ENCODE measurements around the gene OSGEPL1.
"Not testable (repeated sequence)": the region's sequence is repeated elsewhere in the genome, so short reads cannot be mapped to it uniquely, and the experiment has no call there.

OSGEPL1 gene

GRCh38 chr2:189791338-189792042 is 28.9 kb upstream of the OSGEPL1 start:
- no peak for FAIRE-seq
- no peak for DNase-seq (ENCODE audit: insufficient read length, low spot score)

DNA sequence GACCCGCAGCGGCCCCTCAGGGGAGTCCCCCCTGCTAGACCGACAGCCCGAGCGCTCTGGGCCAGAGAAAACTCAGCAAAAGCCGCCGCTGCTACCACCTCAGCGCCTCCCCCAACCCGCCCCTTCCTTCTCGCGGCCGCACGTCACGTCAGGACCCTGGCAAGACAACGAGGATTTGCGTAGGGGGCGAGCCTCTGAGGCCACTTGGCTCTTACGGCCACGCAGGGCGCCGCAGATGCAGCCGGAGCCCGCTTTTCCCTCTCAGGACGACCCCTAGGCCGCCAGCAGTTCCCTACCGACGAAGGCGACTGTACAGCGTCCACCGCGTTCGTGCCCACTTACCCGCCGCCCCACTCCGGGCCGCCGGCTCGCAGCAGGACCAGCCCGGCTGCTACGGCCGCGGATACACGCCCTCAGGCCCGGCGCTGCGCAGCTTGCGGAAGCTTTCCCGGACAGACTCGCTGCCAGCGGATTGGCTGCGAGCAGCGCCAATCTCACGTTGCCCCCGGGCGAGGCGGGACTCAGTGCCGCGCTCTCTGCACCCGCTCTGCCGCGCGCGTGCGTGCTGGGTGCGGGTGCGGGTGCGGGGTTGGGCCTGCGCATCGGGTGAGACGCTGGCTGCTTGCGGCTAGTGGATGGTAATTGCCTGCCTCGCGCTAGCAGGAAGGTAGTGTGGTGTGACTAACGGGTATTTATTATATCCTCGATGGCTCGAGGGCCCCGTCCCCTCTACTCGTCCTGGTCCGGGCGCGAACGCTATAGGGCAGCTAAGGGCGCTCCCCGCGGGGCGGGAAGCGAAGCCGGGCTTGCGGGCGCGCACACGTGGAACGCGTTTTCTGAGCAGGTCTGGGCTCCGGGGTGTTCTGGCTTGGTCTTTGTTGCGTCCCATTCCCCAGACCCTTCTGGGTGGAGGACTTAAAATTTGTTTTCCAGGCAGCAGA is 21.6 kb upstream of the OSGEPL1 start, which contains the start of the genes ORMDL1 and PMS1:
ORMDL1 (minus strand) TSS at position 413 of the 941 bp plus-strand sequence. CDS start 1,744 bp downstream, outside the sequence.
PMS1 (plus strand) TSS at position 524 of the 941 bp plus-strand sequence. CDS start 7,360 bp downstream, outside the sequence.
- TF ChIP-seq POU2F2 (IDR thresholded peaks at IDR 0.05; ENCODE audit: low read depth, low read length) (peak; percentile 55; the same call in 1 of the 2 replicates), SPI1 (IDR thresholded peaks at IDR 0.05; ENCODE audit: low read depth, low read length) (no peak), POLR2AphosphoS5 (IDR thresholded peaks at IDR 0.05; ENCODE audit: low read depth, low read length) (peak; percentile 97), TAF1 (IDR thresholded peaks at IDR 0.05; ENCODE audit: low read depth, low read length) (peak; percentile 77; the same call in 1 of the 2 replicates), PAX5 (IDR thresholded peaks at IDR 0.05; ENCODE audit: insufficient read depth, low read length, severe bottlenecking) (peak; percentile 10), POLR2A (IDR thresholded peaks at IDR 0.05; ENCODE audit: low read depth, low read length) (peak; percentile 95)
- peak; percentile 77 for DNase-seq (ENCODE audit: insufficient read length, low spot score)
- peak; percentile 100 for FAIRE-seq

More at GRCh38 chr2:189791338-189792042, 28.9 kb upstream of the OSGEPL1 start:
- TF ChIP-seq POLR2AphosphoS5 (IDR thresholded peaks at IDR 0.05; ENCODE audit: low read depth, low read length) (no peak), POU2F2 (IDR thresholded peaks at IDR 0.05; ENCODE audit: low read depth, low read length) (no peak), POLR2A (IDR thresholded peaks at IDR 0.05; ENCODE audit: low read depth, low read length) (no peak), PAX5 (IDR thresholded peaks at IDR 0.05; ENCODE audit: insufficient read depth, low read length, severe bottlenecking) (no peak), SPI1 (IDR thresholded peaks at IDR 0.05; ENCODE audit: low read depth, low read length) (no peak), TAF1 (IDR thresholded peaks at IDR 0.05; ENCODE audit: low read depth, low read length) (no peak)

DNA sequence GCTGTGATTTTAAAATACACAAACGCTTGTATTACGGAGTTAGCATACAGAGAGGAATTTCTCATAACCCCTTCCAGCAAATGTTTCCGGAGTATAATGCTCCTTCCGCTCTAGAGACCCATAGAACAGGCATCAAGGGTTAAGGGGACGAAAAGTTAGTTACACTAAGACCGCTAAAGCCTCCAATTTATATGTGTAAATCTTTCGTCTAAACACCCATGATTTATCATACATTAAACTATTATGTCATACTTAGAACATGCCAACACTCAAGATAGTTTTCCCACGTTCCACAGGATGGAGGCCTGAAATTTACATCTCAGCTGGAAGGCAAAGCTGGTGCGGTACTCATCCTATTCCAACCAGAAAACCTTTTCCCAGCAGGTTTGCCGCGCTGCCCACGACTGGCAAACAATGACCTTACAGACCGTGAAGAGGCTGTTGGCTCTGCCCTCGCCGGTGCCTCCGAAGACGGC is 20.9 kb upstream of the OSGEPL1 start:
- no peak for DNase-seq (ENCODE audit: insufficient read length, low spot score)
- no peak for FAIRE-seq
- TF ChIP-seq POU2F2 (IDR thresholded peaks at IDR 0.05; ENCODE audit: low read depth, low read length), result no peak
- TF ChIP-seq POLR2A (IDR thresholded peaks at IDR 0.05; ENCODE audit: low read depth, low read length), result no peak
- TF ChIP-seq POLR2AphosphoS5 (IDR thresholded peaks at IDR 0.05; ENCODE audit: low read depth, low read length), result no peak
- no peak for TF ChIP-seq TAF1 (IDR thresholded peaks at IDR 0.05; ENCODE audit: low read depth, low read length)
- TF ChIP-seq PAX5 (IDR thresholded peaks at IDR 0.05; ENCODE audit: insufficient read depth, low read length, severe bottlenecking), result no peak
- no peak for TF ChIP-seq SPI1 (IDR thresholded peaks at IDR 0.05; ENCODE audit: low read depth, low read length)

DNA sequence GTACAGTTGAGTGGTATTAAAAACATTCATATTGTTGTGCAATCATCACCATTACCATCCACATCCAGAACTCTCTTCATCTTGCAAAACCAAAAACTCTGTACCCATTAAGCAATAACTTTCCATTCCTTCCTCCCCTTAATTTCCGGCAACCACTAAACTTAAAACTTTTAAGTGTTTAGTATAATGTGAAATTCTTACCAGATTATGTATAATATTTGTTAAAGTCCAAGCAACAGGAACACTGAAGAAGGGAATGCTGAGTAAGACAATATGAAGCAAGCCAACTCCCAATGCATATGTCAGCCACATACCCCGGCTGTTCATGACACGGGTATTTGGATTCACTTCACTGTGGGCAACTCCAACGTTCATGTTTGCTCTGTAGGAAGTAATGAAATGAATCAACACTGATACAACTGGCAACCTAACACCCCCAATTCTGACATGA is 19.7 kb upstream of the OSGEPL1 start:
- DNase-seq (ENCODE audit: insufficient read length, low spot score) (no peak), FAIRE-seq (peak; percentile 16)
- TF ChIP-seq POLR2AphosphoS5 (IDR thresholded peaks at IDR 0.05; ENCODE audit: low read depth, low read length), result no peak
- no peak for TF ChIP-seq PAX5 (IDR thresholded peaks at IDR 0.05; ENCODE audit: insufficient read depth, low read length, severe bottlenecking)
- TF ChIP-seq POLR2A (IDR thresholded peaks at IDR 0.05; ENCODE audit: low read depth, low read length), result no peak
- TF ChIP-seq POU2F2 (IDR thresholded peaks at IDR 0.05; ENCODE audit: low read depth, low read length), result no peak

GRCh38 chr2:189772212-189772611 is 9.6 kb upstream of the OSGEPL1 start:
- no peak for FAIRE-seq
- no peak for TF ChIP-seq POU2F2 (IDR thresholded peaks at IDR 0.05; ENCODE audit: low read depth, low read length)
- TF ChIP-seq POLR2A (IDR thresholded peaks at IDR 0.05; ENCODE audit: low read depth, low read length), result no peak
- TF ChIP-seq POLR2AphosphoS5 (IDR thresholded peaks at IDR 0.05; ENCODE audit: low read depth, low read length), result no peak
- no peak for TF ChIP-seq PAX5 (IDR thresholded peaks at IDR 0.05; ENCODE audit: insufficient read depth, low read length, severe bottlenecking)
- no peak for TF ChIP-seq SPI1 (IDR thresholded peaks at IDR 0.05; ENCODE audit: low read depth, low read length)
- no peak for TF ChIP-seq TAF1 (IDR thresholded peaks at IDR 0.05; ENCODE audit: low read depth, low read length)
- DNase-seq (ENCODE audit: insufficient read length, low spot score), result no peak

DNA sequence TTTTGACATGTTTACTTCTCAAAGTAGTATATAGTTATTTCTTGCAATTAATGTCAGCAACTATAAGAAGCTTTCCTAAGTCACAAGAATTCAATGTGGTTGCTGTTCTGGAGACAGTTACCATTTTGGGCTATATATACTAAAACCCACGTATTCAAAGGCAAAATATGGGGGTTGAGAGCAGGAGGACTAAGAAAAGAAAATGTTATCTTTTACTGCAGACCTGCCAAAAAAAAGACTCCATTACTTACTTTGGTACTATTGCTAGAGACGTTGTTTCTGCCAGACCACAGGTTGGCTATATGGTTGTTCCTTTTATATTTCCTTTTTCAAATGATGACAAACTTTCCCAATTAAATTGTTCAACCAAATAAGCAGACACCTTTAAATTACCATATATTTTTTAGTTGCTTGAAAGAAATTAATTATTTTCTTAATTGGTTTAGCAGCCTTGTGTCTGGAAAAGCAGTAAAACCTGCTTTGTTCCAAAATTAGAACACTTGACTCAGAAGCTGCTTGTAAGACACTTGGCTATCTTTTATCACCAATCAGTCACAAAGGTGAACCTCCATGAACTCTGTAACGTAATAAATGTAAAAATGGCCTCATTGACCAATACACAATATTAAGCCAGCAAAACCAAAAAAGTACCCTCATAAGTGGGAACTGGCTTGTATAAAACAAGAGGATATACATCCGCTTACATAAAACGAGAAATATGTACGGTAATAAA is 8.2 kb upstream of the OSGEPL1 start:
- DNase-seq (ENCODE audit: insufficient read length, low spot score) (no peak), FAIRE-seq (no peak)
- TF ChIP-seq PAX5 (IDR thresholded peaks at IDR 0.05; ENCODE audit: insufficient read depth, low read length, severe bottlenecking), result no peak
- no peak for TF ChIP-seq POLR2AphosphoS5 (IDR thresholded peaks at IDR 0.05; ENCODE audit: low read depth, low read length)
- TF ChIP-seq SPI1 (IDR thresholded peaks at IDR 0.05; ENCODE audit: low read depth, low read length), result no peak
- TF ChIP-seq TAF1 (IDR thresholded peaks at IDR 0.05; ENCODE audit: low read depth, low read length), result no peak
- no peak for TF ChIP-seq POLR2A (IDR thresholded peaks at IDR 0.05; ENCODE audit: low read depth, low read length)

DNA sequence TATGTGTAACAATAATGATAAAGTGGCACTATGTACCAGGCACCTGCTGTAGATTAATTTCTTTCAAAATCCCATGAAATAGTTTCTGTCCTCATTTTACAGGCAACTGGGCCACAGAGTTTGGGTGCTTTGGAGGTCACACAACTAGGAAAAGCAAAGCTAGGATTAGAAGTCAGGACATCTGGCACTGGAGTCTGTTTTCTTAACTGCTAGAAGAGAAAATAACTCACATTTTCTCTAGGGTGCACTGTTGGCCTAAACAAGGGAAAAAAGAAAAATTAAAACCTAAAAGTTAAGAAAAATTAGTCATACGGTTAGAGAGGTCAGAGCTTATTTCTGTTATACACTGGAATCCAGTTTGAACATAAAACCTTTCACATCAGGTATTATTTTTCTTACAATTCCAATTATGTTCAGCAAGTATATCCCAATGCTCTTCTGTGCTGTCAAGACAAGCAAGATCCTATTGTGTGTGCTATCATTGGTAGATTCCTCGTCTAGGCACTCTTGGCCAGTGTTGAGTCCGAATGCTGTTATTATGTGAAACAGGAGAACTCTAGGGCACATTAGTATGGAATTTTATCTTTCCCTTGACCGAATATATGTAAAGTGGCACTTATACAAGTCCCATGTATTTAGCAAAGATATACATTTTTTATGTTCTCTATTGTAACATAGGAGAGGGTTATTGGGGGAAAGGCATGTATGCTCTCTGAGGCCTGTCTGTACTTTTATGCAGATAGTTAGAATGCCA is 1.5 kb upstream of the OSGEPL1 start:
- no peak for DNase-seq (ENCODE audit: insufficient read length, low spot score)
- FAIRE-seq, result peak; percentile 5

DNA sequence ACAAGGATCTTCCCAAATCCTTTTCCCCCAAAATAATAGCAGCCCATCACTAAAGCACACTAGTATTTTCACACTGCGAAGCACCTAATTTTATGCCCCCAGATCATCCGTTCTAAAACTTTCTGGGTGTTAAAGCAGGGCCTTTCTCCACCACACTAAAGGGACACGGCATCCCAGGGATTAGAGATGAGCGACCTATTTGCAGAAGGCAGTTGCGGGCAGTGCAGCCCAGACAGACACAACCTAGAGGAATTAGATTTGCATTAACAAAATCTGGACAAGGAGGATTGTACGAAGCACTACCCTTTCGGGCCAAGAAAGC is 402 bp downstream of the OSGEPL1 start:
- no peak for FAIRE-seq
- DNase-seq (ENCODE audit: insufficient read length, low spot score), result no peak
- TF ChIP-seq POU2F2 (IDR thresholded peaks at IDR 0.05; ENCODE audit: low read depth, low read length), result no peak
- no peak for TF ChIP-seq PAX5 (IDR thresholded peaks at IDR 0.05; ENCODE audit: insufficient read depth, low read length, severe bottlenecking)
- TF ChIP-seq TAF1 (IDR thresholded peaks at IDR 0.05; ENCODE audit: low read depth, low read length), result no peak
- TF ChIP-seq POLR2AphosphoS5 (IDR thresholded peaks at IDR 0.05; ENCODE audit: low read depth, low read length), result no peak
- no peak for TF ChIP-seq POLR2A (IDR thresholded peaks at IDR 0.05; ENCODE audit: low read depth, low read length)
- TF ChIP-seq SPI1 (IDR thresholded peaks at IDR 0.05; ENCODE audit: low read depth, low read length), result no peak

More for the DNA sequence above, 1.5 kb upstream of the OSGEPL1 start:
- TF ChIP-seq PAX5 (IDR thresholded peaks at IDR 0.05; ENCODE audit: insufficient read depth, low read length, severe bottlenecking) (no peak), POLR2AphosphoS5 (IDR thresholded peaks at IDR 0.05; ENCODE audit: low read depth, low read length) (no peak), POU2F2 (IDR thresholded peaks at IDR 0.05; ENCODE audit: low read depth, low read length) (no peak), TAF1 (IDR thresholded peaks at IDR 0.05; ENCODE audit: low read depth, low read length) (no peak), POLR2A (IDR thresholded peaks at IDR 0.05; ENCODE audit: low read depth, low read length) (no peak)

GRCh38 chr2:189760154-189760553 is 2.4 kb downstream of the OSGEPL1 start:
- not testable (repeated sequence) for FAIRE-seq; DNase-seq (ENCODE audit: insufficient read length, low spot score)

Data from GM12891 (cell line).